ENCODE measurements around the gene EEF1A2.

- no peak for TF ChIP-seq CTCF (IDR thresholded peaks at IDR 0.05 in 8 of 11, conservative IDR thresholded peaks at IDR 0.05 in 3 of 11)
- no peak for TF ChIP-seq POLR2AphosphoS5 (IDR thresholded peaks at IDR 0.05)
- no peak for TF ChIP-seq POLR2A (IDR thresholded peaks at IDR 0.05)
These were observed 37.6 kb downstream of the EEF1A2 start for GRCh38 chr20:63461104-63461763.

Data from spleen (tissue), 7 donors.